T1000 (cell line): Measurements from ENCODE around the gene XBP1.
"Not testable (repeated sequence)": the region's sequence is repeated elsewhere in the genome, so short reads cannot be mapped to it uniquely, and the experiment has no call there.

ENCODE experiments used
- DNase-seq: peaks from one replicate; lab custom pipeline; 2025; ENCODE audit warnings: mixed read lengths; lab: John Stamatoyannopoulos, UW

XBP1 gene

DNA sequence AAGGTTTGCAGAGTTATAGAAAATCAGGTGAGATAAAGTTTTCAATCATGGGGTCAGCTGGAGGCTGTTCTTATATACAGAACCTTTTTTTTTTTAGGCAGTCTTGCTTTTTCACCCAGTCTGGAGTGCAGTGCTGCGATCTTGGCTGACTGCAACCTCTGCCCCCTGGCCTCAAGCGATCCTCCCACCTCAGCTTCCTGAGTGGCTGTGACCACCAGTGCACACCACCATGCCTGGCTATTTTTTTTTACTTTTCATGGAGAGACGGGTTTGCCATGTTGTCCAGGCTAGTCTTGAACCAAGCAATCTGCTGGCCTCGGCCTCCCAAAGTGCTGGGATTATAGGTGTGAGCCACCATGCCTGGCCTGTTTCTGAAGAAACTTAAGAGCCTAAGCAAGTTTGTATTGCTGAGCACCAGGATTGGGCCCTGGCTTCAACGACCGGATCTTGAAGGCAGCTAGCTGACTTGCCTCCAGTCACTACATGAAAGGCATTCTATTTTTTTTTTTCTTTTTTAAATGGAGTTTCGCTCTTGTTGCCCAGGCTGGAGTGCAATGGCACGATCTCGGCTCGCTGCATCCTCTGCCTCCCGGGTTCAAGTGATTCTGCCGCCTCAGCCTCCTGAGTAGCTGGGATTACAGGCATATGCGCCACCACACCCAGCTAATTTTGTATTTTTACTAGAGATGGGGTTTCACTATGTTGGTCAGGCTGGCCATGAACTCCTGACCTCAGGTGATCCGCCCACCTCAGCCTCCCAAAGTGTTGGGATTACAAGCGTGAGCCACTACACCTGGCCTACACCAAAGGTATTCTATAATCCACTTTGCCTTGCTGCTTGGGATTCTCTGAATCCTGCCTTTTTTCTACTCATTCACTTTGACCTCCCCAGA, 7.6 kb downstream of the XBP1 start:
- DNase-seq, result no peak

DNA sequence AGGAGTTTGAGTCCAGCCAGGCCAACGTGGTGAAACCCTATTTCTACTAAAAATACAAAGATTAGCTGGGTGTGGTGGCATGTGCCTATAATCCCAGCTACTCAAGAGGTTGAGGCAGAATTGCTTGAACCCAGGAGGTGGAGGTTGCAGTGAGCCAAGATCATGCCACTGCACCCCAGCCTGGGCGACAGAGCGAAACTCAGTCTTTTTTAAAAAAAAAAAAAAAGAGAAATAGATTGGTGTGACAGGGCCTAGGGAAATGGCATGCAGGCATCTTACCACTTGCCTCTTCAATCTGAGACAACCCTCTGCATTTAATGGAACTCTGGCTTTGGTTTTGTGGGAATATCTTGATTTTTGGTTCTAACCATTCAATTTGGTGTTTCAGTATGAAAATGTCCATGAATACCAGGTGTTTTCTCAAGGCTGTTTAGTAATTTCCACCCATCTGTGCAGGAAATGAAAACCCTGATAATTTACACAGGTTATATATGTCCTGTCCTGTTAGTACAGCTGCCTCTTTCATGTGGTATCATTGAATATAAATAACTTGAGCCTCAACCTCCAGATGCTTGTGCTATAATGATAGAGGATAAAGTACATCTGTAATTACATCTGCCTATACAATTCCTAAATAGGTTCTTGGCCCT, 8.4 kb downstream of the XBP1 start:
- no peak for DNase-seq

DNA sequence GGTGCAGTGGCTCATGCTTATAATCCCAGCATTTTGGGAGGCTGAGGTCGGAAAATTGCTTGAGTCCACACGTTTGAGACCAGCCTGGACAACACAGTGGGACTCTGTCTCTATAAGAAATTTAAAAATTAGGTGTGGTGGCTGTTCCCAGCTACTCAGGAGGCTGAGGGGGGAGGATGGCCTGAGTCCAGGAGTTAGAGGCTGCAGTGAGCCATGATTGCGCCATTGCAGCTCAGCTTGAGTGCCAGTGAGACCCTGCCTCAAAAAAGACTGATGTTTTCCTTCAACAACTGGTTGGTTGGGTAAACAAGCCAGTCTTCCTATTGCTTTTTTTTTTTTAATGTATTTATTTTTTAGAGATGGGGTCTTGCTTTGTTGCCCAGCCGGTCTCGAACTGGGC, 9.2 kb downstream of the XBP1 start:
- DNase-seq, result no peak

DNA sequence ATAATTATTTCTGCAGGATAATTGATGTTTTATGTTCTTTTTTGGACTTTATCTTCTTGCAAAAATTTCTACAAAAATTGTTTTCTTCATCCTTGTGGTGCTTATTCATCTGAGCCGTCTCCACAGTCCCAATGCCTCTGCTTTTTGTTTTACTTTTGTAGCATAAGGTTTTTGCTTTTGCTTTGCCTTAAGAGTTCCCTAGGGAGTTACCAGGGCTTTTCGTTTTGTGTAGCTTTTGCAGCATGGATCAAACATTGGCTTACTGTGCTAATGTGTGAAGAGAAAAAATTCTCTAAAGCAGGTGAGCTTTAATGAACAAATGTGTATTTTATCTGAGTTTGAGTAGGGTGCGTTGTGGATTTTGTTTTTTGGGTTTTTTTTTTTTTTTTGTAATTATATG, 11.8 kb downstream of the XBP1 start:
- no peak for DNase-seq

DNA sequence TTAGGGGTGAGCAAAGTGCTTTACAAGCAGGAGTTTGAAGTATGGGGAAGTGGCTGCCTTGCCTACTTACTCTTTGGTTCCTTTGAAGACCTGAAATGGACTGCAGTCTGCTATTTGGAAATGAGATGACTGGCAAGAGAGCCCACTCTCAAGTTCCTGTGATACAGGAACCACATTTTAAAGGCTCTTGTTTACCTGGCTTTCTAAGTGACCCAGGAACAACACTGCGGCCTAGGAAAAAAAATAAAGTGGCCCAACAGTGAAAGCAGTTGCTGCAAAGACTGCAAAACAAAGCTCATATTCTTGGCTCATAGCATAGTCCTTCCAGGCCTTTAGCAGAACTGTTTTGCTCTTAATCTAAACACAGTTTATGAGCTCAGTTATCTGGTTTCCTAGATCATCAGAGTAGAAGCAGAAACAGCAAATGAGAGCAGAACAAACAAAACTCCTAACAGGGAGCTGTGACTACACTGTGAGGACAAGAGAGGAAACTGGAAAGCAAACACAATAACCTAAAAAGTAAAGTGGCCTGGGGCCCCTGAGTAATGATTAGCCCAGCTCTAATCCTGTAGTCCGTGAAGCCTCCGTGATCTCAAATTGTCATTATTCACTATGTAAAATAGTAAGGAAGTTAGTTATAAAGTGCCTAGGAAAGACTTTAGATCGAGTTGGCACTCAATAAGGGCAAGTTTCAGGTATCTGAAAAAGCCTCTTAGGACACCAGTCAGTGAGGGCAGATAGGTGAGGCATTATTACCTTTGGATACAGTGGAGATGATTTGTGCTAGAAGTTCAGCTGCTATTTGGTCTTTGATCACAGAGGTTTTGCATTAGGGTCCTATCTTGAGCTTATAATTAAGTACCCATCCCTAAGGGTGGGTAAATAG, 16.3 kb downstream of the XBP1 start:
- no peak for DNase-seq

DNA sequence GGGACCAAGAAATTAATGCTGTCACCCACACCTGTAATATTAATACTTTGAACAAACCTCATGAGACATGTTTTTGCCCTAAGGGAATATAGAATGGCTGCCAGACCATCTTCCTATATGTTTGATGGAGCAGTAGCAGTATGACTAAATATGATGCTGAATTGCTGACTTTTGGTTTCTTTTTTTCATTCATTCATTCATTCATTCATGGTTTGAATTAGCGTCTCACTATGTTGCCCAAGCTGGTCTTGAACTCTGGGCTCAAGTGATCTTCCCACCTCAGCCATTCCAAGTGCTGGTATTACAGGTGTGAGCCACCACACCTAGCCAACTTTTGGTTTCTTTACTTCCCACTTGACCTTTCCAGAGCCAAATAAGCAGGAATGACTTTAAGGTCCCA, 20.1 kb downstream of the XBP1 start:
- DNase-seq, result no peak

DNA sequence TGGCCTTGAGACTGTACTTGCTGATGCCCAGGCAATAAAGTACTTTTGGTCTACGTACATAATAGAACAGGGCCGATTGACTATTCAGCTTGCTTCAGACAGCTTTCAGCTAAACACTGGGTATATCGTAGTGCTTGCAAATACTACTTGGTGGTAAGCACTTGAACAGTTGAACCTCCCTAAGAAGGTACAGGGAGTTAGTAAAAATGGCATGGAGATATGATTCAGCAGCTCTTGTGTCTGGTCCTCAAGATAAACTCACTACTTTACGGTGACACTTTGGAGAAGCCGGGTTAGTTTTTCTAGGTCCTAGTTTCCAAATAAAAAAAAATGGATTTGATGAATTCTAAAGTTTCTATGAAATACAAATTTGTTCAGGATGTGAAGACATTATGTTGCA, 20.5 kb downstream of the XBP1 start:
- no peak for DNase-seq

DNA sequence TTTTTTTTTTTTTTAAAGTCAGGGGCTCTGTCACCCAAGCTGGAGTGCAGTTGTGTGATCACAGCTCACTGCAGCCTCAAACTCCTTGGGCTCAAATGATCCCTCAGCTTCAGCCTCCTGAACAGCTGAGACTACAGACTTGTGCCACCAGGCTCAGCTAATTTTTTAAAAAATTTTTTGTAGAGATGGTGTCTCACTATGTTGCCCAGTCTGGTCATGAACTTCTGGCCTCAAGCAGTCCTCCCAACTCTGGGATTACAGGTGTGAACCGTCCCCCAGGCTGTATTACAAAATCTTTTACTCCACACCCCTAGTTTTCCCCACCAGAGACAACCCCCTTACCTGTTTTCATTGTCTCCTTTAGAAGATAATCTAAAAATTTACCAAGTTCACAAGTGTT, 26.0 kb downstream of the XBP1 start:
- DNase-seq, result no peak

DNA sequence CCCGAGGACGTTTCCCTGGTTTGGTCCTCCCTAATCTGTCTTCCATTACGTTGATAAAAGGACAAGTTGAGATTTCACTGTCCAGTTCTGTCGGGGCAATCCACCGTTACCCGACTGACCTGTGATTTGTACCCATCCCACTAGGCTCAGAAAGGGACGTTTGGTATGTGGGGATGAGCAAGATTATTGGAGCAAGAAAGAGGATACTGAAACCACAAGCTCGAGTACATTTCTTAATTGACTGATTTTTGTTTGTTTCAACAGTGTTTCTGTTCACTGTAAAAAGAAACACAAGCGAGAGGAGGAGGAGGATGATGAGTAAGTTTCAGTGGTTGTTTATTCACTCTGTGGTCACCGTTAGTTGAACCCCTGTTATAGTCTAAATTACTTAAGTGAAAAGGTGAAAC, 26.9 kb downstream of the XBP1 start:
- DNase-seq, result no peak

DNA sequence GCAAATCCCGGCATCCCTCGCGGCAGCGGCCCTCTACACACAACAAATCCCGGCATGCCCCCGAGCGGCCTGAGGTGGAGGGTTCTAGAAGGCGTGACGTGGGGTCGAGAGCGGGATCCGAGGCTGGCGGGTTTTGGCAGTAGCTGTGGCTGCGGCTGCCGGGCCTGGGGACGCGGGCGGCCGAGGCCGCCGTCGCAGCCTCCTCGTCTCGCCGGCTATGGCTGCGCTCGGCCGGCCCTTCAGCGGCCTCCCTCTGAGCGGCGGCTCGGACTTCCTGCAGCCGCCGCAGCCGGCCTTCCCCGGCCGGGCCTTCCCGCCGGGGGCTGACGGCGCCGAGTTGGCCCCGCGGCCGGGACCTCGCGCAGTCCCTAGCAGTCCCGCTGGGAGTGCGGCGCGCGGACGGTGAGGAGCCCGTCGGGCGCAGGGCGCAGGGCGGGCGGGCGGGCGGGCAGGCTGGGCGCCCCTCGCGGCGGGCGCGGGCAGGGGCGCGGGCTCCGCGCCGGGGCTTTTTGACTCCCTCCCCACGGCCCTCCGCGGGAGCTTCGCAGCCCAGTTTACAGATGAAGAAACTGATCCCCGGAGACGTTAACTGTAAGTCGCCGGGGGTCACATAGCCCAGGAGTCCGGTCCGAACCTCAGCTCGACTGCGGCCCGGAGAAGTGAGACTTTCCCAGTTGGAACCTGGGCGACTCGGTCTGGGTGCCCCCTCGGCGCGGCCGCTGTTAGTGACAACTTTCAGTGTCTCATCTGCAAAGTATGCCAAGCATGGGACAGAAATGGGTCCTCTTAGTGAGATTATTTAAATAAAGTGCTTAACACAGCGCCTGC, 27.5 kb downstream of the XBP1 start, which contains the start of gene CCDC117:
Gene CCDC117 (plus strand): TSS at position 63 of the 828 bp plus-strand sequence. CDS start 155 bp downstream, at position 218.
- peak; percentile 82 for DNase-seq

DNA sequence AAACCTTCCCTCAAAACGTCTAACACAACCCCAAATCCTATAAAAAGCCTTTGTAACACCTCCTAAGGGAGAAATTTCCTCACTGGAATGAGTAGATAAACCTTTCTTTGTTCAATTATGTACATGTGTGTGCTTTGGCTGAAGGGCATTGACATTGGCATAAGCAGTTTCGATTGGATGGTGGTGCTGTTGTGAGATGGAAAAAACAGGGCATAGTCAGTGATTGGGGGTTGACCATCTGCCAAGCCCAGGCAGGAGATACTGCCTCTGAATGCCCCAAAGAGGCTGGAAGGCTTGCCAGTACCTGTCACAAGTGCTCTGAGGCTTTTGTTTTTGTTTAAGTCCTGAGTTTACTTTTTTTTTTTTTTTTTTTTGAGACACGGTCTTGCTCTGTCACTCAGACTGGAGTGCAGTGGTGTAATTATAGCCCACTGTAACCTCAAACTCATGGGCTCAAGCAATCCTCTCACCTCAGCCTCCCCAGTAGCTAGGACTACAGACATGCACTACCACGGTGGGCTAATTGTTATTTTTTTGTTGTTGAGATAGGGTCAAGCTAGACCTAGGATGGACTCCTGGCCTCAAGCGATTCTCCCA, 29.1 kb downstream of the XBP1 start:
- no peak for DNase-seq

DNA sequence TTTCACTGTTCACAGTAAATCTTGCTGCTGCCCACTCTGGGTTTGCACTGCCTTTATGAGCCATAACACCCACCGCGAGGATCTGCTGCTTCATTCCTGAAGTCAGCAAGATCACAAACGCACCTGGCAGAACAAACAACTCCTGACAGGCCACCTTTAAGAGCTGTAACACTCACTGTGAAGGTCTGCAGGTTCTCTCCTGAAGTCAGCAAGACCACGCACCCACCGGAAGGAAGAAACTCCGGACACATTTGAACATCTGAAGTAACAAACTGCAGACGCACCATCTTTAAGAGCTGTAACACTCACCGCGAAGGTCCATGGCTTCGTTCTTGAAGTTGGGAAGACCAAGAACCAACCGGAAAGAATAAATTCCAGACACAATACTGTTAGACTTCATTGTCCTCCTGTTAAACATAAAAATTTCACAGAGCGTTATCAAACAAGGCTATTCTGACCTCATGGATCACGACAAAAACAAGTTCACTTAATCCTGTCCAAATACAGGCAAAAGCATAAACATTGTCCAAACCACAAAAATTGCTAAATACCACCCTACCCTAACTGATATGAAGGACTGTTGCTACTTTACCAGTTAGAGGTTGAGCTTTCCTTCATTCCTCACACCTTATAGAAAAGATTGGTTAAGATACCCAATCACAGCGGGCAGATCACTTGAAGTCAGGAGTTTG, 30.8 kb downstream of the XBP1 start:
- DNase-seq, result no peak

DNA sequence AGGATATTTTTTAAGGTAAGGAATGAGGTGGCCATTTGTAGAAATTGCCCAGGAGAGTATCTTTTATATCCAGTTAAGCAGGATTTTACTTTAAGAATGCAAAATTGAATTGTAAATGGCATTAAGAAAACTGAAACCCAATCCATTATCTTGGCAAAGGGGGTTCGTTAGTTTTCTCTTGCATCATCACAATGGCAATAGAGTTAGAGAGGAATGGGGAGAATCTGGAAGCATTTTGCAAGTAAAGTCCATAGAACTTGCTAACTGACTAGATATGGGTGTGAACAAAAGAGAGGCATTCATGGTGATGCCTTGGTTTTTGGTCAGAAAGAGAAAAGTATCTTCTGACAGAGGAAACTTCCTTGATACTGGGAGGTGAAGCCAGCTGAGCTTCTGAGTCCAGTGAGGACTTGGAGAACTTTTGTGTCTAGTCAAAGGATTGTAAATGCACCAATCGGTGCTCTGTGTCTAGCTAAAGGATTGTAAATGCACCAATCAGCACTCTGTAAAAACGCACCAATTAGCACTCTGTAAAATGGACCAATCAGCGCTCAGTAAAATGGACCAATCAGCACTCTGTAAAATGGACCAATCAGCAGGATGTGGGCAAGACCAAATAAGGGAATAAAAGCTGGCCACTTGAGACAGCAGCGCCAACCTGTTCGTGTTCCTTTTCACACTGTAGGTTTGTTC, 31.5 kb downstream of the XBP1 start:
- no peak for DNase-seq

DNA sequence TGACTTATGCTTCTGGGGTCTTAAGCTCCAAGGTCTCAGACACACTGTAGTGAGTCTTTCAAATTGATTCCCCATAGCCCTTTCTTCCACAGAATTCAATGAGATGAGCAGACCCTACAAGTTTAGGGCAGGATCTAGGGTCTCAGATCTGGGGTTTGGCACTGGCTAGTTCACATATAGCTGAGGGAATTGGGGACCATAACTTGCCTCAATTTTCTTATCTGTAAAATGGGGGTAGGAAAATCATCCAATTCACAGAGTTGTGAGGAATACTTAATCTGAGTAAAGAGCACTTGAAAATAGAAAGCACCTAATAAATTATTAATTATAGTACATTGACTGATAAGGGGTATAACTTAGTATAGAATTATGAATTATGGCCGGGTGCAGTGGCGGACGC, 33.7 kb downstream of the XBP1 start:
- DNase-seq, result no peak

DNA sequence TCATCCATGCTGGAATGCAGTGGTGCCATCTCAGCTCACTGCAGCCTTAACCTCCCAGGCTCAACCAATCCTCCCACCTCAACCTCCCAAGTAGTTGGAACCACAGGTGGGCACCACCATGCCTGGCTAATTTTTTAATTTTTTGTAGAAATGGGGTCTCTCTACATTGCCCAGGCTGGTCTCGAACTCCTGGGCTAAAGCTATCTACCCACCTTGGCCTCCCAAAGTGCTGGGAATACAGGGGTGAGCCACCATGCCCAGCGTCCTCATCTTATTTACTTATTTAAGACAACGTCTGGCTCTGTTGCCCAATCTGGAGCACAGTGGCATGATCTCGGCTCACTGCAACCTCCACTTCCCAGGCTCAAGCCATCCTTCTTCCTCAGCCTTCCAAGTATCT, 38.4 kb downstream of the XBP1 start:
- DNase-seq, result not testable (repeated sequence)

DNA sequence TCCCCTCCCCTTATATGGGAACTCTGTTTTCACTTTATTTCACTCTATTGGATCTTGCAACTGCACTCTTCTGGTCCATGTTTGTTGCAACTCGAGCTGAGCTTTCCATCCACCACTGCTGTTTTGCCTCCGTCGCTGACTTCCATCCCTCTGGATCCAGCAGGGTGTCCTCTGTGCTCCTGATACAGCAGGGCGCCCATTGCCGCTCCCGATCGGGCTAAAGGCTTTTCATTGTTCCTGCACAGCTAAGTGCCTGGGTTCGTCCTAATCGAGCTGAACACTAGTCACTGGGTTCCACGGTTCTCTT, 39.0 kb downstream of the XBP1 start:
- DNase-seq, result no peak

DNA sequence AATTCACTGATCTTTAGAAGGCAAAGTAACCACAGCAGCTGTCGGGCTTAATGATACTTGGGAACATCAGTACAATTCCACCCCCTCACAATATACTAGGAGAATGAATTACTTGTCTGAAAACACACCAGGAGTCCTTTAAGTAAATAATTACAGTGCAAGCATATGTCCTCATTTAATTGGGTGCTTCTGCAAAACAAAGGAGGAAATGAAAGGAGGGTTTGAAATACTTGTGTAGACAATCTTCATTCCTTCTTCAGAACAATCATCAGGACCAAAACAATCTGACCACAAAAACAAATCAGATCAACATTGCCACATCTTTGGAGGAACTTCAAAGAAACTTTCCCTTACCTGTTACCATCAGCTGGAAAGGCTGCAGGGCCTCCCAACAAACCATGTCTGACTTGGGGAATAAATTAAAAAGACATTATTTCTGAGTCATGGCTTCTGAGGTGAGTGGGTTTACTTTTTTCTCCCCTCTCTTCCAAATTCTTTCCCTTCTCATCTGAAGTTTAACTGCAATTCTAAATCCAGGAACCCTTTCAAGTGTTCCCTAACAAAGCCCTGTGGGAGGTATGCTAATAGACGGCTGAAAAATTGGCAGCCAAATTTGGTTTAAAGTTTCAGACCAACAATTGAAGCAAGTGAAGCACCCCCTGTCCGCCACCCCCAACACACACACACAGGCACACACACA, 40.4 kb downstream of the XBP1 start:
- DNase-seq, result no peak

DNA sequence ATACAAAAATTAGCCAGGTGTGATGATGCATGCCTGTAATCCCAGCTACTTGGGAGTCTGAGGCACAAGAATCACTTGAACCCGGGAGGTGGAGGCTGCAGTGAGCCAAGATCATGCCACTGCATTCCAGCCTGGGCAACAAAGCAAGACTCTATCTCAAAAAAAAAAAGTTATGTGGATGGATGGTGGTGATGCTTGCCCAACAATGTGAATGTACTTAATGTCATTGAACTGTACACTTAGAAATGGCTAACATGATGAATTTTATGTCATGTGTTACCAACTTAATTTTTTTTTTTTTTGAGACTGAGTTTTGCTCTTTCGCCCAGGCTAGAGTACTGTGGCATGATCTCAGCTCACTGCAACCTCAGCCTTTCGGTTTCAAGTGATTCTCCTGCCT, 45.9 kb downstream of the XBP1 start:
- DNase-seq, result not testable (repeated sequence)

DNA sequence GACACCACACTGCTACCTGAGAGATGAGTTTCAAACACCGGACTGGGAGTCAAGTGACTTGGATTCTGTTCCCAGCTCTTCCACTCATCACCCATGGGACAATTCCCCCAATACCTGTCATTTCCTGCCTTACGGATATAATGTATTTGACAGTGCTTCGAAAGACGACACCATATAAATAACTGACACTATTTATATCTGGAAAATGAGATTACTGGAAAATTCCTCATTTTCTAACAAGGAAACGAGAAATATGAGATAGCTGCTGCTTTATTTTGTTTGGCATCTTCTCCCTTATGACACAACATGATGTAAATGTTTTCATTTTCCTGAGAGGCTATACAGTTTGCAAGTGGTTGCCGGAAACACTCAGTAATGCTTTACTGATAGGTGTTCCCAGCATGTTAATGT, 49.9 kb downstream of the XBP1 start:
- DNase-seq, result no peak
